Activated CD4-positive, alpha-beta memory T cell treated with anti-CD3 and anti-CD28 coated beads for 36 hours (primary cell): ENCODE data around the gene SLC37A1. TPM values are rescaled to one million over a fixed set of nuclear protein-coding genes. Genes with fewer than 3 reads are reported as not detected.
"Not testable (repeated sequence)": the region's sequence is repeated elsewhere in the genome, so short reads cannot be mapped to it uniquely, and the experiment has no call there.

ENCODE experiments used
- CTCF ChIA-PET: fragments of 350-600 bp; sonication (Branson Sonifier 250); formaldehyde crosslinking; loops from one replicate; lab custom pipeline; 2021; ENCODE audit warnings: antibody characterized with exemption, inconsistent platforms; lab: Charles Lee
- POLR2A ChIA-PET: fragments of 350-600 bp; sonication (Branson Sonifier 250); formaldehyde crosslinking; loops from one replicate; lab custom pipeline; 2021; ENCODE audit warnings: antibody characterized with exemption; lab: Charles Lee
- DNase-seq: peaks from one replicate; pipeline ENCODE4 v3.0.0-alpha.2; 2020
- H3K27ac Mint-ChIP-seq: one replicate; pipeline ENCODE4 v1.8.0; 2021; ENCODE audit warnings: mixed read lengths
- H3K27me3 Mint-ChIP-seq: one replicate; pipeline ENCODE4 v1.8.0; 2021; ENCODE audit warnings: mixed read lengths
- H3K36me3 Mint-ChIP-seq: one replicate; pipeline ENCODE4 v1.8.0; 2021; ENCODE audit warnings: mixed read lengths
- H3K4me1 Mint-ChIP-seq: one replicate; pipeline ENCODE4 v1.8.0; 2021; ENCODE audit warnings: low read depth, mixed read lengths
- H3K4me3 Mint-ChIP-seq: one replicate; pipeline ENCODE4 v1.8.0; 2021; ENCODE audit warnings: mild to moderate bottlenecking, mixed read lengths
- H3K9me3 Mint-ChIP-seq: one replicate; pipeline ENCODE4 v1.8.0; 2021; ENCODE audit warnings: mixed read lengths
- intact Hi-C: fragments of 100-400 bp; cut with micrococcal nuclease; formaldehyde crosslinking; loops from one replicate; pipeline ENCODE4 v1.15.1; 2023
- total RNA-seq, 2 experiments: library from RNA; stranded (reverse); gene quantifications; one replicate each; pipeline ENCODE4 v1.2.3, GENCODE V29; 2021

Gene SLC37A1
- total RNA-seq, 2 experiments from 2014 or later, result 21.1 to 21.2 TPM

DNA sequence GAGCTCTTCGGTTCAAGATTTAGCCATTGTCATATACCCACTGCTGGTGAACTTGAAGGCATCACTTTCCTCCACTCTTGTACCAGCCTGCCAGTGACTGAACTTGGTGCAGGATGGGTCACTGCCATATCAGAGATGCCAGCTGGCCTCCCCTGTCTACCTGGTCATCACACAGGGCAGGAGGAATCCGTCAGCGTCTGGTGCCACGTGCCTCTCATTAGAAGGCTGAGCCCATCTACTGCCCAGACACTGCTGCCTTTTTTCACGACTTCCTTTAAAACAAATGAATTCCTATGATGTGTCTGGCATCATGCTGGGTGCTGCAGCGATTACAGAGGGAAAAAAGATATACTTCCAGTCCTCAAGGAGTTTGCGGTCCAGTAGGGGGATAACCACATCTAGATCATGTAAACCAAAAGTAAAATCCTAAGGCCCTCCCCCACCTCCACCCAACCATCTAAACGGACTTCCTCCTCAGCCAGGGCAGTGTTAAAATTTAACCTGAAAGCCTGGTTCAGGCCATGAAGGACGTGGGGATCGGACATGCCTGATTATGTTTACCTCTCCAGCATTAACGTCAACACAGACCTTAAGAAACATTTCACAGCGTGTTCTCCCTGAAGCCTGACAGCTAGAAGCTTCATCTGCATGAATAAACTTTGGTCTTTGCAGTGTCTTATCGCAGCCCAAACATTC is 110.6 kb downstream of the SLC37A1 start:
- no peaks in the 10 kb centered on the region for H3K9me3 Mint-ChIP-seq
- H3K27me3 Mint-ChIP-seq, result peaks cover 5% of the 10 kb centered on the region
- no peaks in the 10 kb centered on the region for H3K36me3 Mint-ChIP-seq
- ChIA-PET POLR2A (no interaction called here), CTCF (interaction anchor here (1.5 kb wide), 1 partner anchor 31 kb away, joined by 4 read pairs; no protein-coding TSS in a partner anchor)
- H3K27ac Mint-ChIP-seq, result no peak overlapping the region
- no peak for DNase-seq
- intact Hi-C loops, result no loop called here
- H3K4me1 Mint-ChIP-seq, result no peaks in the 10 kb centered on the region
- no peak overlapping the region for H3K4me3 Mint-ChIP-seq

DNA sequence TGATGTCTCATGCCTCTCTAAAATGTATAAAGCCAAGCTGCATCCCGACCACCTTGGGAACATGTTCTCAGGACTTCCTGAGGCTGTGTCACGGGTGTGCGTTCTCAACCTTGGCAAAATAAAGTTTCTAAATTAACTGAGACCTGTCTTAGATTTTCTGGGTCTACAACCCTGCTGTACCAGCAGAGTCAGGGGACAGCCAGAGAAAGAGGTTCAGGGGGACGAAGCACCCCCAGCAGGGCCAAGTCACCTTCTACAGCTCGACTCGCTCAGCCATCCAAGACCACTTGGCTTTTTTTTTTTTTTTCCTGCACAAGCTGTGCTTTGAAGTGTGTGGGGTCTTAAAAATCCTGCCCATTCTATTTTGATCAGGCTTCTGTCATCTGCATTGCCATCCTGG is 111.3 kb downstream of the SLC37A1 start:
- H3K9me3 Mint-ChIP-seq, result no peaks in the 10 kb centered on the region
- H3K4me1 Mint-ChIP-seq, result no peaks in the 10 kb centered on the region
- H3K27ac Mint-ChIP-seq, result no peak overlapping the region
- H3K27me3 Mint-ChIP-seq, result peaks cover 5% of the 10 kb centered on the region
- DNase-seq, result no peak
- H3K4me3 Mint-ChIP-seq, result no peak overlapping the region
- intact Hi-C loops, result no loop called here
- ChIA-PET CTCF (interaction anchor here (1.5 kb wide), 1 partner anchor 32 kb away, joined by 4 read pairs; no protein-coding TSS in a partner anchor), POLR2A (no interaction called here)
- no peaks in the 10 kb centered on the region for H3K36me3 Mint-ChIP-seq

DNA sequence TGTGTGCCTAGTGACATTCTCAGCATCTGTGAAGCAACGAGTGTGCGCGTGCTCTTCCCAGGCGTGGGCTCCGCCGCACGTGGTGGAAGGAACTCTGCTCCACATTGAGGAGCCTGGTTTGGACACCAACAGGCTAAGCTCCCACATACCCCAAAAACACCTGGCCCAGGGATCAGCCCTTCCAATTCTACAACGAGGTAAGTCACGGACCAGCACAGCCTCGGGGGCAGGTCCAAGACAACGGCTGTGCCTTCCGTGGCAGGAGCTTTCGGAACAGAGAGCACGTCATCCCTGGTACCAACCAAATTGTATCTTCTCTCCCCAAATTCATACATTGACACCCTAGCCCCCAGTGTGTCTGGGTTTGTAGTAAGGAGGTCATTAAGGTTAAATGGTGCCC is 112.5 kb downstream of the SLC37A1 start:
- Mint-ChIP-seq H3K27me3 (peaks cover 5% of the 10 kb centered on the region), H3K4me3 (no peak overlapping the region), H3K36me3 (no peaks in the 10 kb centered on the region), H3K9me3 (no peaks in the 10 kb centered on the region), H3K4me1 (no peaks in the 10 kb centered on the region), H3K27ac (no peak overlapping the region)
- intact Hi-C loops, result no loop called here
- ChIA-PET CTCF (interaction anchor here (0.6 kb wide), 1 partner anchor 42 kb away, joined by 3 read pairs; no protein-coding TSS in a partner anchor), POLR2A (no interaction called here)
- no peak for DNase-seq

DNA sequence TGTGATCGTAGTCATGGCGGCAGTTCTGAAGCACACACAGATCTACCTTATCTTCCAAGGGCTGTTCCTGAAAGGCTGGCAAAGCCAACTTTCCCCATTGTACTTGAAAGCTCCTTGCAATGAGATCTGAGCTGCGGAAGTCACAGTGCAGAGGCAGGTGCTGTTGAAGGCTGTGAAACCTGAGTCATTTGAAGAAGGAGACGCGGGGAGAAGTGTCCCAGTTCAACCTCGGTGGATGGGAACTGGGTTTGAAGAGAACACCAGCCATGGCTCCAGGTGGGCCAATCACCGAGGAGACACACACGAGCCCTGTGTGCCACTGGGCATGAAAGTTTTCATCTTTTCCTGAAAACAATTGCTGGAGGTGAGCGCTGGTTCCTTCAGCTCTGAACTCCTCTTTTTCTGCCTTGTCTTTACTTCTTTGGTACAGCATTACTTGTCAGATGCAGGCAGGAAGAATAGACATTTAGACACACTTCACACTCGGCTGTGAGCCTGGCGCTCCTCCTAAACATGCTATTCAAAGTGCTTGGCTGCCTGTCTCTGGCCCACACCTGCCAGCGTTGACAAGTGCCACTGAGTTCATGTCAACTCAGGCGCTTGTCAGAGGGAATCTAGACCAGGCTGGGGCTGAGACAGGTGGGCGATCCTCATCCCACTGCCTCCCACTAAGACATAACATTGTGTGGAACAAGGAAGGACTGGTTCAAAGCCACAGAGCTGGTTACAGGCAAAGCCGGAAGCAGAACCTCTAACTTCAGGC is 114.1 kb downstream of the SLC37A1 start:
- H3K36me3 Mint-ChIP-seq, result no peaks in the 10 kb centered on the region
- intact Hi-C loops, result no loop called here

DNA sequence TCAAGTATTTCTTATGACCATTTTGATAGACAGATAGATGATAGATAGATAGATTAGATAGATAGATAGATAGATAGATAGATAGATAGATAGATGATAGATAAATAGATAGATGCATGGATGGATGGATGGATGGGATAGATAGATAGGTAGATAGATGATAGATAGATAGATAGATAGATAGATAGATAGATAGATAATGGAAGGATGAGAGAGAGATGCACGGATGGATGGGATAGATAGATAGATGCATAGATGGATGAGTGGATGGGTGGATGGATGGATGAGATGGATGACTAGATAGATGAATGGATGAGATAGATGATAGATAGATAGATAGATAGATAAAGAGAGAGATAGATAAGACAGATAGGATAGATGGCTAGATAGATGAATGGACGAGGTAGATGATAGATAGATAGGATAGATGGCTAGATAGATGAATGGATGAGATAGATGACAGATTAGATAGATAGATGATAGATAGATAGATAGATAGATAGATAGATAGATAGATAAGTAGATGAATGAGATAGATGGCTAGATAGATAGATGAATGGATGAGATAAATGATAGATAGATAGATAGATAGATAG is 114.9 kb downstream of the SLC37A1 start:
- H3K27ac Mint-ChIP-seq, POLR2A ChIA-PET, H3K36me3 Mint-ChIP-seq, H3K9me3 Mint-ChIP-seq, intact Hi-C loops, H3K27me3 Mint-ChIP-seq, H3K4me3 Mint-ChIP-seq, H3K4me1 Mint-ChIP-seq, CTCF ChIA-PET, DNase-seq: not testable (repeated sequence)

More for the DNA sequence above, 114.1 kb downstream of the SLC37A1 start:
- DNase-seq, result no peak
- Mint-ChIP-seq H3K9me3 (no peaks in the 10 kb centered on the region), H3K27ac (no peak overlapping the region), H3K27me3 (peaks cover 2% of the 10 kb centered on the region), H3K4me3 (no peak overlapping the region), H3K4me1 (no peaks in the 10 kb centered on the region)
- CTCF ChIA-PET, result no interaction called here
- POLR2A ChIA-PET, result no interaction called here

DNA sequence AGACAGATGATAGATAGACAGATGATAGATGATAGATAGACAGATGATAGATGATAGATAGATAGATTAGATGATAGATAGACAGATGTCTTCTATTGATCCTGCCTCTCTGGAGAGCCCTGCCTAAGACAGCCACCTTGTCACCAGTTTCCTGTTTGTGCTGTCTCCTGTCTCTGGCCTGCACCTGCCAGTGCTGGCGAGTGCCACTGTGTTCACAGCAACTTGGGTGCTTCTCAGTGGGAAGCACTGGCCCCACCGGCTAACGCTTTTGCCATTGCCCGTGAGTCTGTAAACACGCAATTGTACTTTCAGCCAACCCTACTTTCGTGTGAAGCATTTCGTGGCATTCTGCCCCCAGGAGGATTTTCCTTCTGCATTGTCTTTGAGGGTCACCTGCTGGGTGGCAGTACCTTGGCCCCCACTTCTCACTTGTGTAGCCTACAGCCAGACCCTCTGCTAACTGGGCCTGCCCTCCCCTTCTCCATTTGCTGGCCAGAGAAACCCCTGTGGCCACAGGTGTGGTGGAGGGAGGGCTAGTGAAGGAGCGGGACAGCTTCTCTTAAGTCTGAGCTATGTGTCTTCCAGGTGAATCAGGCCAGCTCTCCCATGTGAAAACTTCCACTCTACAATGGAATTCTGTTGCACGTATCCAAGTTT is 116.4 kb downstream of the SLC37A1 start:
- no peak for DNase-seq
- Mint-ChIP-seq H3K27me3 (no peaks in the 10 kb centered on the region), H3K9me3 (no peaks in the 10 kb centered on the region), H3K36me3 (no peaks in the 10 kb centered on the region), H3K4me1 (no peaks in the 10 kb centered on the region), H3K4me3 (no peak overlapping the region), H3K27ac (no peak overlapping the region)
- ChIA-PET POLR2A (no interaction called here), CTCF (no interaction called here)
- intact Hi-C loops, result no loop called here

DNA sequence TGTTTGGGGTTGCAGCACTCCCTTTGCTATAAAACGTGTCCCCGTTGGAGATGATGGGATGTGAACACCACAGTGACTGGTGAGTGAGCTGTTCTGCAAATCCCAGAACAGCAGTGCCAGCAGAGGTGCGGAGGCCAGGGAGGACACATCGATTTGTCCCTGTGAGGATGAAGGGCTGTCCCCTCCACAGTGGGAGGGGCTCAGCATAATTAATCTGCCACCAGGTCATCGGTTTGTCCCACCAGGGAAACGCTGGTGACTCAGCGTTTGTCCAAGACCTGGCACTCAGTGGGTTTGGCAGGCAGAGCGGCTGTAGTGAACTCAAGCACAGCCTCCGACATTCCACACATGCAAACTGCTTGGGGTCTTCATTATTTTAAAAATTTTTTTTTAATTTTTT is 117.0 kb downstream of the SLC37A1 start:
- H3K4me1 Mint-ChIP-seq, result no peaks in the 10 kb centered on the region
- intact Hi-C loops, result no loop called here
- no peaks in the 10 kb centered on the region for H3K9me3 Mint-ChIP-seq
- no peak overlapping the region for H3K4me3 Mint-ChIP-seq
- DNase-seq, result no peak
- no peaks in the 10 kb centered on the region for H3K36me3 Mint-ChIP-seq
- POLR2A ChIA-PET, result no interaction called here
- no peaks in the 10 kb centered on the region for H3K27me3 Mint-ChIP-seq
- CTCF ChIA-PET, result no interaction called here
- H3K27ac Mint-ChIP-seq, result no peak overlapping the region

Other genes with a start within 250 kb of the SLC37A1 start
- gene TFF3, start 198.4 kb upstream of the SLC37A1 start, total RNA-seq, result not detected
- not detected for gene TFF2, start 162.9 kb upstream of the SLC37A1 start, total RNA-seq
- not detected for gene TFF1, start 147.3 kb upstream of the SLC37A1 start, total RNA-seq
- 10 to 100 TPM; 47.6 to 49.8 TPM for gene TMPRSS3, start 117.8 kb upstream of the SLC37A1 start, total RNA-seq
- 10 to 100 TPM; 27.2 to 29.4 TPM for gene UBASH3A, start 110.0 kb upstream of the SLC37A1 start, total RNA-seq
- gene RSPH1, start 17.6 kb upstream of the SLC37A1 start, total RNA-seq, result under 1 TPM; 0.38 to 0.53 TPM
- 1 to 10 TPM; 7.5 to 8.6 TPM for gene PDE9A, start 139.8 kb downstream of the SLC37A1 start, total RNA-seq